Measurements from ENCODE around the gene HTR3C. TPM values are rescaled to one million over a fixed set of nuclear protein-coding genes. Genes with fewer than 3 reads are reported as not detected.
"Not testable (repeated sequence)": the region's sequence is repeated elsewhere in the genome, so short reads cannot be mapped to it uniquely, and the experiment has no call there.

The HTR3C gene
- total RNA-seq, 1 donor from 2014 or later: not detected

DNA sequence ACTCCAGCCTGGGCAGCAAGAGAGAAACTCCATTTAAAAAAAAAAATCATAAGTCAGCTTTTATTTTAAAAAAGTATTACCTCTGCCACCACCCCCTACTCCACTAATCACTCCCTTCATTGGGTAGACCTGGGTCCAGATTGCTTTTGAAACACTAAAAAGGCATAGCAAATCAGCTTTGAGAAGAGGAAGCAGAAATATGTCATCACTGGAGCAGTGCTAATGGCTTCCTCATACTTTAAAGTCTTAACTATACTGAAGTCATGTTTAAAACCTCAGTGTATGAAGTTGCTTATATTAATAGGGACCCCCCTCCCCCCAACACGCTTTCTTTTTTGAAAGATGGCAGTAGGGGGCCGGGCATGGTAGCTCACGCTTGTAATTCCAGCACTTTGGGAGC is 22.3 kb upstream of the HTR3C start:
- ATAC-seq (no peak), DNase-seq (ENCODE audit: low spot score) (no peak)

- ATAC-seq: no peak
- no peak for DNase-seq (ENCODE audit: low spot score)
These were observed 21.6 kb upstream of the HTR3C start, which contains the start of gene HTR3D for GRCh38 chr3:184031187-184031792. HTR3D (plus strand) TSS chr3:184031742; CDS start chr3:184031742, 0 bp downstream.

DNA sequence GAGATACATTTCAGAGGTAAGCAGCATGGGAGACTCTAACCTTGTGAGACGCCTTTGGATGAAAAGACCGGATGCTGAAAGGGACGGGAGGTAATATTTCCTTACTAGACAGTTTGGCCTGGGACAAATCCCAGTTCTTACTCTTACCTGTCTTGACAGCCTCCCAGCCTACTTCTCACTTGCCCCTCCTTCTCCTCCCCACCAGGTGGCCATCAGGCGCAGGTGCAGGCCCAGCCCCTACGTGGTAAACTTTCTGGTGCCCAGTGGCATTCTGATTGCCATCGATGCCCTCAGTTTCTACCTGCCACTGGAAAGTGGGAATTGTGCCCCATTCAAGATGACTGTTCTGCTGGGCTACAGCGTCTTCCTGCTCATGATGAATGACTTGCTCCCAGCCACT is 15.0 kb upstream of the HTR3C start:
- DNase-seq (ENCODE audit: low spot score) (no peak), ATAC-seq (no peak)

DNA sequence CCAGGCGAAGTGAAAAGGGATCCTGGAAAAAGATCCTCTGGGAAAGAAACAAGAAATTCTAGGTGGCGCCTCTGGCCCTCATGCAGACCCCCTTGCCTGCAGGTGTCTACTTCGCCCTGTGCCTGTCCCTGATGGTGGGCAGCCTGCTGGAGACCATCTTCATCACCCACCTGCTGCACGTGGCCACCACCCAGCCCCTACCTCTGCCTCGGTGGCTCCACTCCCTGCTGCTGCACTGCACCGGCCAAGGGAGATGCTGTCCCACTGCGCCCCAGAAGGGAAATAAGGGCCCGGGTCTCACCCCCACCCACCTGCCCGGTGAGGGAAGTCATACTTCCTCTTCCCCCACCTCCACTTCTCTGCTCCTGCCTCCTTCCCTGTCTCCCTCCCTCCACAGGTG is 14.5 kb upstream of the HTR3C start:
- not testable (repeated sequence) for ATAC-seq

GRCh38 chr3:184039414-184039813 is 13.4 kb upstream of the HTR3C start:
- DNase-seq (ENCODE audit: low spot score) (no peak), ATAC-seq (no peak)

More for the DNA sequence above, 14.5 kb upstream of the HTR3C start:
- DNase-seq (ENCODE audit: low spot score): not testable (repeated sequence)

DNA sequence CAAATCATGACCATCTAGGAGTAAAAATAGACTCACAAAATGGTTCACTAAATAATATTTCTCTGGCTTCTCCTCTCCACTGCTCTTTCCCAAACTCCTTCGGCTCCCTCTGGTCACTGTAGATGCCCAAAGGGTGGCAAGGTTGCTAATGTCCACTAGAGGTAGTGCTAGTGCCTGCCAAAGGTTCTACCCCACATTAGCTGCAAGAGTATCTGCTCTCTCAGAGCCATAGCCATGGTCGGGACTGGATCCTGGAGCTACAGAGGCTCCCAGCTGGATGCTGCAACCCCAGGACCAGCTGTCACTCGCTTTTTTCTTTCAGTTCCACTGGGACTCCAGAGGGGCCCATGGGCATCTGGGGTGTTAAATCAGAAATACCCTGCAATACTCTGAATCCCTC is 12.8 kb upstream of the HTR3C start:
- peak; percentile 99 for ATAC-seq
- DNase-seq (ENCODE audit: low spot score): peak; percentile 53

DNA sequence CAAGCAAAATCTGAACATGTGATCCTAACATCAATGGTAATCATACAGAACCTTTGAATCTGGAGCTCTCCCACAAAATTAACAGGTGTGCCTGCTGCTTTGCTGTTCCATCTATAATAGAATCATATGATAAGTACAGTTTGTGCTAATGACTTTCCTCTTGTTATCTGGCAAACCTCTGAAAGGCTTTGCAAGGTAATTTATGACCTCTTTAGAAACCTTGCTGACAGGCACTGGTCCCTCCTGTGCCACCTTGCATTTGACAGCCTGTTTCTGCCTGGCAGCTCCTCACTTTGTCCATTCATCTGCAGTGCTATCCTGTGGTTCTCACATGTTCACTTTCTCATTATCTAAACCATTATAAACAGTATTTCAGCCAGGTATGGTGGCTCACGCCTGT is 10.2 kb upstream of the HTR3C start:
- DNase-seq (ENCODE audit: low spot score): no peak

DNA sequence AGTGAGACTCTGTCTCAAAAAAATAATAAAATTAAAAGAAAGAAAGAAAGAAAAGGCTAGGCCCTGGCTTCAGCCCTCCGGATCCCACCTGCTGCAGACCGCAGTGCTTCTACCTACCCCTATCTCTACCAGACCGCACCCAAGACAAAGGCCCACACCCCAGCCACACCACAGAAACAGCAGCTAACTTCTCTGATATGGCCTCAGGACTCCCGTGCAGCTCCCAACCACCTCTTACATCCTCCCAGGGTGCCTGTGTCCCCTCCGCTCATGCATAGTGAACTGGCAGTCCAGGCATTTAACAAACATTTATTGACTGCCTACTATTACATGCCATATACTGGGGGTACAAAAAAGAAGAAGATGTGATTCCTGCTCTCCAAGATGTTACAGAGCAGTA is 6.9 kb upstream of the HTR3C start:
- ATAC-seq (no peak), DNase-seq (ENCODE audit: low spot score) (no peak)

More for the DNA sequence above, 10.2 kb upstream of the HTR3C start:
- ATAC-seq: no peak

DNA sequence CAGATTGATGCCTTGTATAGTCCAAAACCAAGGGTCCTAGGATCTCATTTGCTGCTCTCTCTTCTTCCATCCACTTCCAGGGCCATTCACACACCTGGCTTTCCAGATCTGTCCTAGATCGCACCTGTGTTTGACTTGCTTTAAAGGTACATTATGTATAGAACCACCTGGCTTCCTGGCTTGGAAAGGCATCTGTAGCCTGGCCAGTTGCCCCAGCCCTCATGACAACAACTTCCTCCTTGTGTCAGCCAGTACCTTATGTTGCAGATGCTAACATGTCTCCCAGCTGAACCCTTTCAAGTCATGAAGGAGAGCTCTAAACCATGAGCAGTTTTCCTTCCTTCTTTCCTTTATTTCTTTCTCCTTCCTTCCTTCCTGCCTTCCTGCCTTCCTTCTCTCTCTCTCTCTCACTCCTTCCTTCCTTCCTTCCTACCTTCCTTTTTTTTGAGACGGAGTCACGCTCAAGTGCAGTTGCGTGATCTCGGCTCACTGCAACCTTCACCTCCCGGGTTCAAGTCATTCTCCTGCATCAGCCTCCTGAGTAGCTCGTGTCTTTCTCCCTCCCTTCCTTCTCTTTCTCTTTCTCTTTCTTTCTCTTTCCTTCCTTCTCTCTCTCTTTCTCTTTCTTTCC is 2.5 kb upstream of the HTR3C start:
- ATAC-seq (no peak), DNase-seq (ENCODE audit: low spot score) (no peak)

- DNase-seq (ENCODE audit: low spot score): no peak
These were observed 5.2 kb downstream of the HTR3C start for GRCh38 chr3:184058029-184058428.

DNA sequence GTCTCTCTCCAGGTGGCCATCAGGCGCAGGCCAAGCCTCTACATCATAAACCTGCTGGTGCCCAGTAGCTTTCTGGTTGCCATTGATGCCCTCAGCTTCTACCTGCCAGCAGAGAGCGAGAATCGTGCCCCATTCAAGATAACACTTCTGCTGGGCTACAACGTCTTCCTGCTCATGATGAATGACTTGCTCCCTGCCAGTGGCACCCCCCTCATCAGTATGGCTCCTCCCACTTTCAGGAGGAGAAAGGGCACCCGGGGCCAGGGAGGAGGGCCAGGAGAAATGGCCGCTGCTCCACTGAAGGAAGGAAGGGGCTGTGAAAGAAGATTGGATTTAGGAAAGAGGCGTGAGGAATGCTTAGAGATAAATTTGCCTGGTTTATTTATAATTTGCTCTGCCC is 6.6 kb downstream of the HTR3C start:
- ATAC-seq: no peak
- no peak for DNase-seq (ENCODE audit: low spot score)

More at GRCh38 chr3:184058029-184058428, 5.2 kb downstream of the HTR3C start:
- no peak for ATAC-seq

DNA sequence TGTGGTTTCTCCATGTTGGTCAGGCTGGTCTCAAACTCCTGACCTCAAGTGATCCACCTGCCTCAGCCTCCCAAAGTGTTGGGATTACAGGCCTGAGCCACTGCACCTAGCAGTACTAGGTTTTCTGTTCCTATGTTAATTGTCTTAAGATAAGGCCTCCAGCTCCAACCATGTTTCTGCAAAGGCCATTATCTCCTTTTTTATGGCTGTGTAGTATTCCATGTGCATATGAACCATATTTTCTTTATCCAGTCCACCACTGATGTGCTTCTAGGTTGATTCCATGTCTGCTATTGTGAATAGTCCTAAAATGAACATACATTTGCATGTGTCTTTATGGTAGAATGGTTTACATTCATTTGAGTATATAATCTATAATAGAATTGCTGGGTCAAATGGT is 9.8 kb downstream of the HTR3C start:
- no peak for DNase-seq (ENCODE audit: low spot score)
- ATAC-seq: no peak

- ATAC-seq: no peak
These were observed 13.4 kb downstream of the HTR3C start for GRCh38 chr3:184066211-184066610.

GRCh38 chr3:184067573-184068055 is 14.8 kb downstream of the HTR3C start:
- DNase-seq (ENCODE audit: low spot score): no peak
- ATAC-seq: no peak

More at GRCh38 chr3:184066211-184066610, 13.4 kb downstream of the HTR3C start:
- DNase-seq (ENCODE audit: low spot score): no peak

GRCh38 chr3:184068344-184068743 is 15.5 kb downstream of the HTR3C start:
- no peak for ATAC-seq
- no peak for DNase-seq (ENCODE audit: low spot score)

DNA sequence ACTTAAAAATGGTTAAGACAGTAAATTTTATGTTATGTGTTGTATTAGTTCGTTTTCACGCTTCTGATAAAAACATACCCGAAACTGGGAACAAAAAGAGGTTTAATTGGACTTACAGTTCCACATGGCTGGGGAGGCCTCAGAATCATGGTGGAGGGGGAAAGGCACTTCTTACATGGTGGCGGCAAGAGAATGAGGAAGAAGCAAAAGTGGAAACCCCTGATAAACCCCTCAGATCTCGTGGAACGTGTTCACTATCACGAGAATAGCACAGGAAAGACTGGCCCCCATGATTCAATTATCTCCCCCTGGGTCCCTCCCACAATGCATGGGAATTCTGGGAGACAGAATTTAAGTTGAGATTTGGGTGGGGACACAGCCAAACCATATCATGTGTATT is 18.3 kb downstream of the HTR3C start:
- not testable (repeated sequence) for ATAC-seq; DNase-seq (ENCODE audit: low spot score)

DNA sequence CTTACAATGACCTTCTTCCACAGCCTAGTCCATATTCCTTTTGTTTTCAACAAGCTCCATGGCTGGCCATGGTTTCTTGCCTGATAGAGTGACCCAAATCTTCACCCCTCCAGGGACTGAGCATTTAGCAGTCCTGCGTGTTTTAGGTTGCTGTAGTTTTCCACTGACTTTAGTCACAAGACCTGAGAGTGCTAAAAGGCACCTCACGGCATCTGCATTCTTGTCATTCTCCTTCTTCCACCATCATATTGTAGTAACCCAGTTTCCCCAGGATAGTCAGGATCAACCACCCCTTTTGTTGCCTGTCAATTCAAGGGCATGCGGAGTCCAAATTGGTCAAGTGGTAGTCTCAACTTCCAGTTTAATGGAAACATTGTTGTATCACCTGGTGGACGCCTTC is 20.8 kb downstream of the HTR3C start:
- no peak for DNase-seq (ENCODE audit: low spot score)
- ATAC-seq: no peak

DNA sequence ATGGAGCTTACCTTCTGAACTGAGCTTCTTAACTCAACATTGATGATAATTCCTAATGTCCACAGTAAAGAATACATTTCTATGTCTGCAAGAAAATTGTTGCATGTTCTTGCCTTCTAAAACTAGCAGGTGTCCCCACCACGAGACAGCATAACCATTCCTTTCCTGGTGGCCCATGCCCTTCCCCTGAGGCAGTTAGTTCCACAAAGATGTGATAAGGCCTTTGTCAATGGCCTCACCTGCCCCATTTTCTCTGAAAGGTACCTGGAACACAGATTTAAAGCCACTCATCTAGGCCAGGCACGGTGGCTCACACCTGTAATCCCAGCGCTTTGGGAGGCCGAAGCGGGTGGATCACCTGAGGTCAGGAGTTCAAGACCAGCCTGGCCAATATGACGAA is 23.1 kb downstream of the HTR3C start:
- ATAC-seq: no peak

GRCh38 chr3:184077881-184078280 is 25.0 kb downstream of the HTR3C start:
- DNase-seq (ENCODE audit: low spot score) (no peak), ATAC-seq (no peak)

More for the DNA sequence above, 23.1 kb downstream of the HTR3C start:
- no peak for DNase-seq (ENCODE audit: low spot score)

DNA sequence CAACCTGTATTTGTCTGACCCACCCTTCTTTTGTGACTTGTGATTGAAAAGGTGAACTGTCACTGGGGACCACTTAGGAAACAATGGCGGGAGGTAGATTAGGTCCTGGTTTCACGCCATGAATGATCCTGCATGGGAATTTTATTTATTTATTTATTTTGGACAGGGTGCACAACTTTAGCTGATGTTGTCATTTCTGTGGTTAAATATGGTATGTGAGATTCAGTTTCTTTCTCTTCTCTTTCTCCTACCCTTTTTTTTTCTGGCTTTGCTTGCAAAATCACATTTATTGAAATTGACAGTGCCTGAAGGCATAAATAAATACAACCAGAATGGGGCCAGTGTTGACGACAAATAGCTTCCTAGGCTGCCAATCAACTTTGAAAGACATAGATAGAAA is 26.0 kb downstream of the HTR3C start:
- DNase-seq (ENCODE audit: low spot score): no peak
- ATAC-seq: no peak

DNA sequence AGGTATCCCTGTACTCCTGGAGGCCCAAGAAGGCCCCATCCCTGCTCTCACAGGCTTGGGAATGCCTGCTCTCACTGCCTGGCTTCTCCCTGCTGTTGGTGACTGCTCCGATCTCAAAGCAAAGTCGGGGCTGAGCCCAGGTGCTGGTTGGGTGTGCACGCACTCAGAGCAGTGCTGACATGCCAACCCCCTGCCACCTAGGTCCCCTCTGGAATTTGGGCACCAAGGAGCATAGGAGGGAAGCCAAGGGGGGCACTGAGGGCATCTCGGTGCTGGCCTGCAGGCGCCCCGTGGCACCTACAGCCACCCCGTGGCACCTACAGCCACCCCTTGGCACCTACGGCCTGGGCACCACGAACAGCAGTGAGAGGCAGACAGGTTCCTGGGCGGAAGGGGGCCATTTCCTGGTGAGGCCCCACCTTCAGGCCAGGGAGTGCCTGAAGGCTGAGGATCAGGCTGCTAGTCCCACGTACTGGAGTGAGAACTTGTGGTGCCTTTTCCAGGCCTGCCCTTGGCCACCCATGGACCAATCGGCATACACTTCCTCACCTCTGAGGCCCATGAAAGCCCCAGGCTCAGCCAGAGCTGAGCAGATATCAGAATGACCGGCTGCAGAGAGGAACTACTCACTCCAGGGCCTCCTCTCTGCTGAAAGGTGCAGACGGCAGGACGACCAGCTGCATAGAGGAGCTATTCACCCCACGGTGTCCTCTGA is 28.4 kb downstream of the HTR3C start:
- ATAC-seq: no peak

DNA sequence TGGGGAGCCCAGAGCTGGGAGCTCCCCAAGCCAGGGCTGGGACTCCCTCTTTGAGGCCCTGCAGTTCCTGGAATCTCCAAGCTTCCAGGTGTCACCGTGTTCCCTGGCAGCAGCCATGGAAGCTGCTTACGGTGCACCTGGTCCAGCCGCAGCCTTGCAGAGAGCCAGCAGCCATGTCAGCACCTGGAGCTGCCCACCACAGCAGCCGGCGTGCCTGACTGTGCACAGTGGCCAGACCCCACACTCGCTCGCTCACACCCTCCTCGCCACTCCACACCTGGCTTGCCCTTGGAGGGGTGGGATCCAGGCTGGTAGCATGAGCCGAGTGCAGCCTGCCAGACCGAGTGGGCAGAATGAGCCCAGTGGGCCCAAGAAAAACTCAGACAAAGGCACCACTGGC is 29.2 kb downstream of the HTR3C start:
- DNase-seq (ENCODE audit: low spot score): no peak

More for the DNA sequence above, 28.4 kb downstream of the HTR3C start:
- no peak for DNase-seq (ENCODE audit: low spot score)

More for the DNA sequence above, 29.2 kb downstream of the HTR3C start:
- no peak for ATAC-seq

Measured in left lobe of liver (tissue), 2 donors.